Psoas muscle (tissue), 8 donors: ENCODE results near the gene VSX1. TPM values are rescaled to one million over a fixed set of nuclear protein-coding genes. Genes with fewer than 3 reads are reported as not detected.

Source experiments
- ATAC-seq, 4 donors: fragments of 200-7000 bp; cut with Tn5 transposase; one replicate each; pipeline ENCODE4 v1.9.1; 2020; ENCODE audit warnings: moderate library complexity in 3 of 4, mild to moderate bottlenecking in 2 of 4
- DNase-seq, 2 donors: peaks; one replicate each; pipeline ENCODE4 v3.0.0-alpha.2; 2020
- H3K27ac ChIP-seq: fragments of 200-600 bp; one replicate; pipeline ENCODE4 v1.8.0; 2022
- H3K27me3 ChIP-seq, 3 donors: fragments of 200-600 bp in 1 of 3; one replicate each; pipeline versions ENCODE4 v1.6.1 to v1.8.0; 2013 to 2022; ENCODE audit warnings: low read length in 2 of 3, mild to moderate bottlenecking in 2 of 3, moderate library complexity in 1 of 3; ENCODE audit not compliant: insufficient read depth in 3 of 3
- H3K36me3 ChIP-seq, 2 donors: fragments of 200-600 bp in 1 of 2; one replicate each; pipeline versions ENCODE4 v1.6.1 to v1.8.0; 2013 to 2022; ENCODE audit warnings: low read depth in 1 of 2, mild to moderate bottlenecking in 1 of 2, moderate library complexity in 1 of 2; ENCODE audit not compliant: insufficient read depth in 1 of 2
- H3K4me1 ChIP-seq: fragments of 200-600 bp; one replicate; pipeline ENCODE4 v1.8.0; 2022
- H3K4me3 ChIP-seq: fragments of 200-600 bp; one replicate; pipeline ENCODE4 v1.8.0; 2022; ENCODE audit warnings: mild to moderate bottlenecking
- H3K9me3 ChIP-seq: fragments of 200-600 bp; one replicate; pipeline ENCODE4 v1.8.0; 2022
- WGBS, 3 donors: extraction: QIAGEN DNeasy Blood & Tissue Kit; methylation state at CpG; one replicate each; pipeline versions ENCODE4 v1.1.6 to v1.1.7; 2013; 5-methylcytosine and 5-hydroxymethylcytosine counted together
- intact Hi-C, 2 donors: fragments of 100-400 bp; cut with DNase I; formaldehyde crosslinking; loops; one replicate each; pipeline versions ENCODE4 v1.11.0 to v1.14.2; 2022
- polyA plus RNA-seq, 3 donors: library from polyadenylated mRNA; stranded (reverse); fragments of 200-250 nt; gene quantifications; one replicate each; pipeline ENCODE4 v1.2.3, GENCODE V29; 2013
- total RNA-seq, 4 donors: library from RNA; stranded (reverse); fragmentation: NEBNext Ultra II Directional in 2 of 4; extraction: Animal tissue kit (Norgen Biotek cat#: 25700) in 2 of 4; gene quantifications; one replicate each; pipeline versions ENCODE4 v1.2.1 to v1.2.4, GENCODE V29; 2021 to 2023
- TF ChIP-seq, protein P1 (sequence below): fragments of 200-600 bp; IDR thresholded peaks from one replicate; pipeline ENCODE4 v1.8.0; 2022; ENCODE audit warnings: antibody characterized with exemption
- donor health status: healthy with polysubstance abuse.
- donor health status: DM: no; HTN: no; CAD: no; lungs with moderate emphysema.
- donor health status: Bipolar disorder and iron deficiency.
- donor health status: healthy.
- donor health status: DM: yes; HTN: yes; CAD: no.
- donor health status: DM: no; HTN: no; CAD: no.
- donor health status: DM: no; HTN: no; CAD: no.
- donor health status: DM: yes; HTN: yes; CAD: no.

Gene VSX1
- total and polyA plus RNA-seq, 7 donors = 0.04 to 0.52 (median 0.24) TPM; not detected in 1

- WGBS, 3 donors = 26 to 33% (median 31%) methylated on average over 6 of the region's 6 CpGs
- DNase-seq (peak in 1 of 2 donors; percentile 22), ATAC-seq (no peak)
- H3K27me3 ChIP-seq = peaks cover 0 to 6% (median 0%) of the 10 kb centered on the region in 3 donors
- no peak overlapping the region for H3K27ac ChIP-seq
- TF ChIP-seq, protein P1, sequence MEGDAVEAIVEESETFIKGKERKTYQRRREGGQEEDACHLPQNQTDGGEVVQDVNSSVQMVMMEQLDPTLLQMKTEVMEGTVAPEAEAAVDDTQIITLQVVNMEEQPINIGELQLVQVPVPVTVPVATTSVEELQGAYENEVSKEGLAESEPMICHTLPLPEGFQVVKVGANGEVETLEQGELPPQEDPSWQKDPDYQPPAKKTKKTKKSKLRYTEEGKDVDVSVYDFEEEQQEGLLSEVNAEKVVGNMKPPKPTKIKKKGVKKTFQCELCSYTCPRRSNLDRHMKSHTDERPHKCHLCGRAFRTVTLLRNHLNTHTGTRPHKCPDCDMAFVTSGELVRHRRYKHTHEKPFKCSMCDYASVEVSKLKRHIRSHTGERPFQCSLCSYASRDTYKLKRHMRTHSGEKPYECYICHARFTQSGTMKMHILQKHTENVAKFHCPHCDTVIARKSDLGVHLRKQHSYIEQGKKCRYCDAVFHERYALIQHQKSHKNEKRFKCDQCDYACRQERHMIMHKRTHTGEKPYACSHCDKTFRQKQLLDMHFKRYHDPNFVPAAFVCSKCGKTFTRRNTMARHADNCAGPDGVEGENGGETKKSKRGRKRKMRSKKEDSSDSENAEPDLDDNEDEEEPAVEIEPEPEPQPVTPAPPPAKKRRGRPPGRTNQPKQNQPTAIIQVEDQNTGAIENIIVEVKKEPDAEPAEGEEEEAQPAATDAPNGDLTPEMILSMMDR = no peak
- H3K36me3 ChIP-seq = no peaks in the 10 kb centered on the region
- H3K4me1 ChIP-seq = no peaks in the 10 kb centered on the region
- H3K4me3 ChIP-seq = no peak overlapping the region
- no peaks in the 10 kb centered on the region for H3K9me3 ChIP-seq
- intact Hi-C loops = no loop called here
Observed at GRCh38 chr20:25066386-25066785, 15.6 kb downstream of the VSX1 start.

GRCh38 chr20:25065625-25066338 lies 16.2 kb downstream of the VSX1 start:
- intact Hi-C loops = loop anchor here (1.0 kb wide), 2 partner anchors 70 to 71 kb away; no protein-coding TSS in a partner anchor
- peak; percentile 56 to 69 for DNase-seq
- no peaks in the 10 kb centered on the region for H3K36me3 ChIP-seq
- peak; percentile 79 to 96 (median 84) for ATAC-seq
- no peaks in the 10 kb centered on the region for H3K9me3 ChIP-seq
- H3K27ac ChIP-seq = no peak overlapping the region
- no peak overlapping the region for H3K4me3 ChIP-seq
- peaks cover 0 to 4% (median 0%) of the 10 kb centered on the region in 3 donors for H3K27me3 ChIP-seq
- 25 to 33% (median 27%) methylated on average over 9 of the region's 9 CpGs for WGBS, 3 donors
- TF ChIP-seq, protein P1 = peak; percentile 83
- H3K4me1 ChIP-seq = no peaks in the 10 kb centered on the region

DNA sequence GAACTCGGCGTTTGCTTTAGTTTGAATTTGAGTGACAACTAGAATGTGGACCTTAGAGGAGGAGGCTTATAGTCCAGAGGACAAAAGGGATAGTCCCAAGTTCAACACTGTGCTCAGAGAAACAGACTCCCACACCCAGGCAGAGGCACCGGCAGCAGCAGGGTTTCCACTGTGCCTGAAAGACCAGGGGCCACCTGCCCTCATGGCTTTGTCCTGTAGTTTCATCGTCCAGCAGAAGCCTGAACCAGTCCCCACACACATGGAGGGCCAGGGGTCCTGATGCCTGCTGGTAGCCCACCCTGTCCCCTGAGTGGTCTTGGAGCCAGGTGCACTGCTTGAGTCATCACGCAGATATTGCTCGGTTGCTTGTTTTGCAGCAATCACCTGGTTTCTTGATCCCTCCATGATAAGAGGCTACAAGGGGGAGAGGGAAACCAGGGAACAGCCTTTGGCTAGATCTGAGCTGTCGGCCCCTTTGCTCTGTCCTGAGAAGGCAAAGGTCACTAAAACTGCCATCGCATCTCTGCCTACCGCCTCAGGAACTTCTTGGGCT lies 16.8 kb downstream of the VSX1 start:
- WGBS, 3 donors = 71 to 80% (median 77%) methylated on average over 9 of the region's 9 CpGs
- no peak overlapping the region for H3K4me3 ChIP-seq
- TF ChIP-seq, protein P1 = no peak
- peaks cover 0 to 2% (median 0%) of the 10 kb centered on the region in 3 donors for H3K27me3 ChIP-seq
- ATAC-seq (peak in 3 of 4 donors; percentile 12 to 38 (median 26)), DNase-seq (peak in 1 of 2 donors; percentile 19)
- H3K4me1 ChIP-seq = no peaks in the 10 kb centered on the region
- H3K9me3 ChIP-seq = no peaks in the 10 kb centered on the region
- no peaks in the 10 kb centered on the region for H3K36me3 ChIP-seq
- H3K27ac ChIP-seq = no peak overlapping the region
- intact Hi-C loops = loop anchor here (1.0 kb wide), 2 partner anchors 70 to 71 kb away; no protein-coding TSS in a partner anchor

DNA sequence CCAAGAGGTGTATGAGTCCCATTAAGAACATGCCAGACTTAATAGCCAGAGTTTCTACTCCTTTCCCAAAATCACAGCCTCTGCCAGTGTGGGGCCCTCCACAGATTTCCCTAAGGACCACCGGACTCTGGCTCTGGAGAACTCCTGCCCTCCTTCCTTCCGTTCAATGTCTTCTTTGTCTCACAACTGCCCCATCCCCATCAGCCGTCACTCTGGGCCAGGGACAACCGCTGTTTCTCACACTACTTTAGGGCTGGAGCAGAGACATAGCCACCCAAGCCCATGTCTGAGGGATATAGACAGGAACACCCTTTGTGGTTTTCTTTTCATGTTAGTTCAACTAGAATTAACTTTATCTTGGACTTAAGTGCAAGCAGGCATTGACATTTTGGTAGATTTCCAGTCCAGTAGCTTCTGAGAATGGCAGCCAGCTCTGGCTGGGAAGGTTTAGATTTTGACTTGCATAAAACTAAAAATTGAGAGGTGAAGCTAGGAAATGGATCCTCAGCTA lies 17.3 kb downstream of the VSX1 start:
- Histone ChIP-seq H3K27ac (no peak overlapping the region), H3K4me1 (no peaks in the 10 kb centered on the region), H3K36me3 (no peaks in the 10 kb centered on the region), H3K4me3 (no peak overlapping the region), H3K9me3 (no peaks in the 10 kb centered on the region), H3K27me3 (peaks cover 0 to 2% (median 0%) of the 10 kb centered on the region in 3 donors)
- TF ChIP-seq, protein P1 = no peak
- DNase-seq = peak in 1 of 2 donors; percentile 32
- intact Hi-C loops = loop anchor here (1.0 kb wide), 2 partner anchors 69 to 70 kb away; no protein-coding TSS in a partner anchor
- no peak for ATAC-seq
- WGBS, 3 donors = 89 to 95% (median 94%) methylated on average over 4 of the region's 4 CpGs
